NCI-H82 treated with DMSO at 0.1 percent for 48 hours (cell line): ENCODE results near the gene NEU2.
"Not testable (repeated sequence)": the region's sequence is repeated elsewhere in the genome, so short reads cannot be mapped to it uniquely, and the experiment has no call there.

Source experiments
- DNase-seq: peaks from one replicate; lab custom pipeline; 2025; ENCODE audit not compliant: unreplicated experiment; lab: John Stamatoyannopoulos, UW

NEU2 gene

GRCh38 chr2:233053928-233054784, 21.7 kb downstream of the NEU2 start:
- no peak for DNase-seq

- DNase-seq, result no peak
These were observed 22.9 kb downstream of the NEU2 start for GRCh38 chr2:233055362-233055761.

GRCh38 chr2:233056961-233057605, 24.6 kb downstream of the NEU2 start:
- DNase-seq, result no peak

- no peak for DNase-seq
These were observed 26.5 kb downstream of the NEU2 start for GRCh38 chr2:233058717-233059546.

- DNase-seq, result no peak
These were observed 27.0 kb downstream of the NEU2 start for GRCh38 chr2:233059547-233059796.

- DNase-seq, result no peak
These were observed 27.5 kb downstream of the NEU2 start, which contains the start of gene INPP5D for GRCh38 chr2:233059797-233060500. INPP5D (plus strand) TSS chr2:233060342; CDS start chr2:233060479, 137 bp downstream.

- DNase-seq, result no peak
These were observed 28.1 kb downstream of the NEU2 start for GRCh38 chr2:233060501-233060979.

GRCh38 chr2:233060980-233061590, 28.6 kb downstream of the NEU2 start:
- DNase-seq, result no peak

GRCh38 chr2:233061591-233062450, 29.3 kb downstream of the NEU2 start:
- no peak for DNase-seq

- no peak for DNase-seq
These were observed 30.0 kb downstream of the NEU2 start for GRCh38 chr2:233062451-233062850.

- no peak for DNase-seq
These were observed 30.4 kb downstream of the NEU2 start for GRCh38 chr2:233062946-233063268.

- DNase-seq, result no peak
These were observed 30.9 kb downstream of the NEU2 start for GRCh38 chr2:233063269-233063975.

- DNase-seq, result no peak
These were observed 31.5 kb downstream of the NEU2 start for GRCh38 chr2:233063976-233064411.

GRCh38 chr2:233064530-233065199, 32.2 kb downstream of the NEU2 start:
- no peak for DNase-seq

- not testable (repeated sequence) for DNase-seq
These were observed 32.7 kb downstream of the NEU2 start for GRCh38 chr2:233065200-233065589.

- DNase-seq, result no peak
These were observed 33.5 kb downstream of the NEU2 start for GRCh38 chr2:233065954-233066470.

GRCh38 chr2:233068762-233069418, 36.4 kb downstream of the NEU2 start:
- no peak for DNase-seq

- DNase-seq, result no peak
These were observed 40.4 kb downstream of the NEU2 start for GRCh38 chr2:233072838-233073237.
